H4 (cell line): ENCODE measurements around the gene CBL. TPM values are rescaled to one million over a fixed set of nuclear protein-coding genes. Genes with fewer than 3 reads are reported as not detected.
"Not testable (repeated sequence)": the region's sequence is repeated elsewhere in the genome, so short reads cannot be mapped to it uniquely, and the experiment has no call there.

Experiments
- DNase-seq: peaks from one replicate; pipeline ENCODE4 v3.0.0-alpha.2; 2015; ENCODE audit warnings: low spot score
- total RNA-seq: library from RNA; depleted of rRNA; stranded (reverse); fragments of >200 nt; shearing (Covaris generic); gene quantifications from 2 replicates; pipeline ENCODE4 v1.2.3, GENCODE V29; 2014; rRNA removed

Gene CBL
- total RNA-seq: 7.3 and 11.0 TPM in 2 replicates

- DNase-seq: peak; percentile 77
These were observed at the start of gene CBL for GRCh38 chr11:119205574-119206510. Gene CBL (plus strand): TSS chr11:119206339. CDS start chr11:119206418, 79 bp downstream.

DNA sequence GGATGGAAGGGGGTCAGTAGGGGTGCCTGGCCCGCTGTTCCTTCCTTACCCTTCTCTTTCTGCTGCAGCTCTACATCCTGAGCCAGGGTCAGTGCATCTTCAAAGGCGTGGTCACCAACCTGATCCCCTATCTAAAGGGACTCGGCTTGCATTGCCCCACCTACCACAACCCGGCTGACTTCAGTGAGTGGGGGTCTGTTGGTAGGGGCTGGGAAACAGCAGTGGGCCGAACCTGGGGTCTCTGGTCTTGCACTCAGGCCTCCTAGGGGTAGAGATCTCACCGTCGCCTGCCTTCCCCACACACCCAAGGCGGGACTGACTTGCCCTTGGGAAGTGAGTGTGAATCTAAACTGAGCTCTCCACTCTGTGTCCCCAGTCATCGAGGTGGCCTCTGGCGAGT lies 49.6 kb upstream of the CBL start:
- DNase-seq: no peak

GRCh38 chr11:119157063-119157462 lies 49.1 kb upstream of the CBL start:
- no peak for DNase-seq

DNA sequence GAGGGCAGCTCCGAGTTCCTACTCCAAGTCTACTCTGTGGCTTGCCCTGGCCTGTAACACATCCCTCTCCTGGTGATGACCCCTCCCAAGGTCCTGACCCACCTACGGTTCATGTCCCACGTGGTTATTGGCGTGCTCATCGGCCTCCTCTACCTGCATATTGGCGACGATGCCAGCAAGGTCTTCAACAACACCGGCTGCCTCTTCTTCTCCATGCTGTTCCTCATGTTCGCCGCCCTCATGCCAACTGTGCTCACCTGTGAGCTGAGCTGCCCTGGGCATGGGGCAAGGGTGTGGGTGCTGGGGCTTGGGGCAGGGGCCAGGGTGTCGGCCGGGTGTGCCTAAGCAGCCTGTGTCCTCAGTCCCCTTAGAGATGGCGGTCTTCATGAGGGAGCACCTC lies 47.7 kb upstream of the CBL start:
- DNase-seq: no peak

DNA sequence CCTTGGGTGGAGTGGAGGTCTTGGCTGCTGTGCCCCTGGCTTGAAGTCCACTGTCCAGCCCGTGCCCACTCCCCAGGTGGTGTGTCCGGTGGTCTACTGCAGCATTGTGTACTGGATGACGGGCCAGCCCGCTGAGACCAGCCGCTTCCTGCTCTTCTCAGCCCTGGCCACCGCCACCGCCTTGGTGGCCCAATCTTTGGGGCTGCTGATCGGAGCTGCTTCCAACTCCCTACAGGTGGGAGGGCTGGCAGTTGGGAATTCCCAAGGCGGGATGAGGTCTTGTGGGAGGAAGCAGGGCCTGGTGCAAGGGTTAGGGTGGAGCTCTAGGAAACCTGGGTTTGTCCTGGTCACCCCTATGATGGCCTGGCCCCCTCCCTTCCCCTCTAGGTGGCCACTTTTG lies 46.0 kb upstream of the CBL start:
- DNase-seq: no peak

DNA sequence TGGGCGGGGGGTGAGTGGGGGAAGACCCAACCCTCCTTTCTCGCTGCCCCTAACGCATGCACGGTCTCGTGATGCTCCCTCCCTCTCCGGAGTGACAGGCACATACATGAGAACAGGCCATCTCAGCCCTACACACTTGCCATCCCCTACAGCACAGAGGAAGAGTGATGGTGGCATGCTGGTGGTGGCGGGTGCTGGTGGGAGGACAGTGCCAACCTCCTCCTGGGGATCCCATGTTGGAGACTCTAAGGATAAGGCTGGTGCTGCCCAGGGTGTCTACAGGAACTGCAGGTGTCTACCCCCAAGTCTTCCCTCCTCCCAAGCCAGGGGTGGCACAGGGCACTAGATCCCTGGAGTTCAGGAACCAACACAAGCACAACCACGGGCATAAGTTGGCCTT lies 44.3 kb upstream of the CBL start:
- DNase-seq: no peak

GRCh38 chr11:119166368-119167076 lies 39.6 kb upstream of the CBL start:
- peak; percentile 42 for DNase-seq

GRCh38 chr11:119167077-119167458 lies 39.1 kb upstream of the CBL start:
- DNase-seq: not testable (repeated sequence)

GRCh38 chr11:119167933-119168332 lies 38.2 kb upstream of the CBL start:
- no peak for DNase-seq

DNA sequence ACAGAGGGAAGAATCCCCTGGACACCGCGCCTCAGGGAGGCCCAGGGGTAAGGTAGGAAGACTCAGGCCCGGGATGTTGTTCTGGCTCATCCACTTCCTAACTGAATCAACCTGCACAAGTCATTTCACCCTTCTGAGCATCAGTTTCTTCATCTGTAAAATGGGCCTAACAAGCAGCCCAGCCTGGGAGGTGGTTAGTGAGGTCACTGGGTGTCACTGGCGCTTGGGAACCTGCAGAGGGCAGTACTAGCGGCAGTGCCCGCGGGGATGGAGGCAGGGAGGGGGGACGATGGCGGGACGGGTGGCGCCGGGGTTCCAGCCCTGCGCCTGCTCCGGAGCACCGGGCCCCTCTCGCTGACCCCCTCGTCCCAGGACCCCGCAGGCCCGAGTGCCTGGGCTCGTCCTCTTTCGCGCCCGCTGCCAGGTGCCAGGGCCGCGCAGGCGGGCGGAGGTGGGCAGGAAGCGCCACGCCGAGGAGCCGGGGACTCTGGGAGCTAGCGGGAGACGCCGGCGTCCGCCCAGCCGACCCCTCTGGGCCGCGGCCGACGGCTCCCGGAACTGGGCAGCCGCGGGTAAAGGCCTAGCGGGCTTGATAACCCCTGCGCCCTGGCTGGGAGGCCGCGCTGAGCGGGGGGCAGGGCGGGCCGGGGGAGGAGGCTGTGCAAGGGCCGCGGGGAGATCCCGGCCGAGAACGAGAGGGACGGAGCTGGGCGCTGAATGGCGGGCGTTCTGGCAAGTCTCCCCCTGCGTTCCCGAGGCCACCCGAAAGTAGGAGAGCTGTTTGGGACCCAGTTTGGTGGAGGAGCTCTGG lies 37.5 kb upstream of the CBL start, which contains the start of gene NLRX1:
Gene NLRX1 (plus strand): TSS at position 255 of the 811 bp plus-strand sequence. CDS start 2,679 bp downstream, outside the sequence.
- peak; percentile 87 for DNase-seq

- DNase-seq: no peak
These were observed 36.8 kb upstream of the CBL start for GRCh38 chr11:119169282-119169719.

GRCh38 chr11:119172513-119172912 lies 33.6 kb upstream of the CBL start:
- DNase-seq: no peak

DNA sequence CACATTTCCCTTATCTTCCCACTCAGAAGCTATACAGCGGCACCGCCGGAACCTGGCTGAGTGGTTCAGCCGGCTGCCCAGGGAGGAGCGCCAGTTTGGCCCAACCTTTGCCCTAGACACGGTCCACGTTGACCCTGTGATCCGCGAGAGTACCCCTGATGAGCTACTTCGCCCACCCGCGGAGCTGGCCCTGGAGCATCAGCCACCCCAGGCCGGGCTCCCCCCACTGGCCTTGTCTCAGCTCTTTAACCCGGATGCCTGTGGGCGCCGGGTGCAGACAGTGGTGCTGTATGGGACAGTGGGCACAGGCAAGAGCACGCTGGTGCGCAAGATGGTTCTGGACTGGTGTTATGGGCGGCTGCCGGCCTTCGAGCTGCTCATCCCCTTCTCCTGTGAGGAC lies 32.7 kb upstream of the CBL start:
- DNase-seq: no peak

GRCh38 chr11:119175493-119176077 lies 30.6 kb upstream of the CBL start:
- no peak for DNase-seq

DNA sequence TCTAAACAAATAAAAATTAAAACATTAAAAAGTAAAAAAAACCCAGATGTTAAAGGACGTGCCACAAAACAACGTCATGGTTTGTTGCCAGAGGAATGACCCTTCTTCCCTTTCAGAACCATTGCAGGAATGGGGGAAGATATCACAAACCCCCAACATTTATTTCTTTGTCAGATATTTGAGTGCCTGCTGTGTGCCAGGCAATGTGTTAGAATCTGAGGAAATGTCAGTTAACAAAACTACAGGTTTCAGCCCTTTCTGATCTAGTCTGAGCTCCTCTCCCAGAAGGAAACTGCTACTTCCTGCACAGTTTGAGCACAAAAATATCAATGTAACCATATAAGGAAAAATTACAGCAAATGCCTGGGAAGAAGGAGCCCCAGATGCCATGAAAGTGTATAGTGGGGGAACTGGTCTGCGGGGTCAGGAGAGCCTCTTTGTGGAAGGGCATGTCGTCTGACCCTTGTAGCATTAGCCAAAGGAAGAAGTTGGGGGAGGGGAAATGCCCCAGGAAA lies 27.9 kb upstream of the CBL start:
- DNase-seq: no peak

DNA sequence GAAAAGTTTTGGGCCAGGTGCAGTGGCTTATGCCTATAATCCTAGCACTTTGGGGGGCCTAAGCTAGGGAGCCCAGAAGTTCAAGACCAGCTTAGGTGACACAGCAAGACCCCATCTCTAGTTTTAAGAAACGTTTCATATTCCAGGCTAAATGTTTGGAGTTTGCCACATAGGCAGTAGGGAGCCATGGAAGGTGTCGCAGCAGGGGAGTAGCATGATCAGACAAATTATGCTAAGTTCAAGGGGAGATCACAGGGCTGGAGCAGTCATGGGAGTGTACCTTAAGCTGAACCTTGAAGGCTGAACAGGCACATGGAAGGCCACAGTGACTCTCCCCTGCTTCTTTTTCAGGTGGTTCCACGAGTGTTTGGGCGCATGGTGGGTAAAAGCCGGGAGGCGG lies 26.8 kb upstream of the CBL start:
- DNase-seq: no peak

GRCh38 chr11:119179983-119180382 lies 26.2 kb upstream of the CBL start:
- DNase-seq: no peak

DNA sequence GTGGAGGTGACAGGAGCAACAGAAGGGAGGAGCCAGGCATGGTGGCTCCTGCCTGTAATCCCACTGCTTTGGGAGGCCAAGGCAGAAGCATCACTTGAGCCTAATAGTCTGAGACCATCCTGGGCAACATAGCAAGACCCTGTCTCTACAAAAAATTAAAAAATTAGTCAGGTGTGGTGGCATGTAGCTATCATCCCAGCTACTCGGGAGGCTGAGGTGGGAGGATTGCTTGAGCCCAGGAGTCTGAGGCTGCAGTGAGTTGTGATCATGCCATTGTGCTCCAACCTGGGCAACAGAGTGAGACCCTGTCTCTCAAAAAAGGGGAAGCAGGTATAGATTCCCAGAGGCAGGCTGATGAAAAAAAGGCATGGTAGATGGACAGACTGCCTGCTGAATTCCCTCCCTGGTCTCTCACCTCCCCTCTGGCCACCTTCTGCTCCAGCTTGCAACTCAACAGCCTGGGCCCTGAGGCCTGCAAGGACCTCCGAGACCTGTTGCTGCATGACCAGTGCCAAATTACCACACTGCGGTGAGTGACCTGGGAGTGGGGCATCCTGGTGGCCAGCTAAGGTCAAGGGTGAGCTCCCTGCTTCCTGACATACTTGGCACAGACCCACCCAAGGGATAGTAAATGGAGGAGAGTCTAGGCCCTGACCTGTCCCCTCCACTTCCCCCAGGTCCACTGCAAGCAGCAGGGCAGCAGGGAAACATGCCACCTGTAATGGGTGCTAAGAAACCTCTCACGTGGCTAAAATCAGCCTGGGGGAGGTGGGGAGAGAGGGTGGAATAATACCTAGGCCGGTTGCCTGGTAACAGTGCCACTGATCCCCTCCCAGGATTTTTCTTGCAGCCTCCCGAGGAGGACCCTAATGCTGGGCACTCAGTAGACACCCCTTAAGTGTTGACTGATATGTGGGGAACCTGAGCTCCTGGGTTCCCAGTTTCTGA lies 25.1 kb upstream of the CBL start:
- no peak for DNase-seq

GRCh38 chr11:119181677-119182412 lies 24.3 kb upstream of the CBL start:
- no peak for DNase-seq
